GM21737 (cell line): ENCODE results near the gene MYO5A.
"Not testable (repeated sequence)": the region's sequence is repeated elsewhere in the genome, so short reads cannot be mapped to it uniquely, and the experiment has no call there.

Experiments used
- ATAC-seq: cut with Tn5 transposase; IDR thresholded peaks from one replicate; pipeline ENCODE4 v1.9.1; 2021; ENCODE audit warnings: mild to moderate bottlenecking, moderate library complexity; ENCODE audit not compliant: unreplicated experiment

MYO5A gene

DNA sequence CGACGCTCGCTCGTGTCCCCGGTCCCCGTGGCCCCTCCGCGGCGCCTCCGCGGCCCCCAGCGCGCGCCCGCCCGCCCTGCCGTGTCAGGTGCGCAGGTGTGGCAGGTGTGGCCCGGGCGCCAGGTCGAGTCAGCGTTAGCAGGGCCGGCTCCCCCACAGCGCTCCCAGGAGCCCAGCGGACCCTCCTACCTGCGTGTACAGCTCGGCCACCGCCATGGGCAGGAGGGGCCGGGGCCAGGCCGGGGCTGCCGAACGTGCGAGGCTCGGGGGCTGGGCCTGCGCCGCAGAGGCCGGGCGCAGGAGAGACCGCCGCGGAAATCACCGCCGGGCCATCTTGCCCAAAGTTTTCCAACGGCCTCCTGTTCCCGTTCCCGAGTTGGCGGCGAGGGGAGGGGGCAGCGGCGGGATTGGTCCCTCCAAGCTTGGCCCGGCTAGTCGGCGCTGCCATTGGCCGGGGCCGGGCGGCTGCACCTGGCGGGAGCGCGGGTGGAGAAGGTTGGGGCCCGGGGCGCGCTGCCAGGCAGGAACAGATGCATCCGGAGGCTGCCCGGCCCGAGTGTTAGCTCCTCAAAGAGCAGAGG, 233.2 kb downstream of the MYO5A start, which contains the start of gene MYO5C:
TSS of gene MYO5C (minus strand) at position 384 of the 581 bp plus-strand sequence. CDS start at position 216, 168 bp downstream.
- no peak for ATAC-seq

DNA sequence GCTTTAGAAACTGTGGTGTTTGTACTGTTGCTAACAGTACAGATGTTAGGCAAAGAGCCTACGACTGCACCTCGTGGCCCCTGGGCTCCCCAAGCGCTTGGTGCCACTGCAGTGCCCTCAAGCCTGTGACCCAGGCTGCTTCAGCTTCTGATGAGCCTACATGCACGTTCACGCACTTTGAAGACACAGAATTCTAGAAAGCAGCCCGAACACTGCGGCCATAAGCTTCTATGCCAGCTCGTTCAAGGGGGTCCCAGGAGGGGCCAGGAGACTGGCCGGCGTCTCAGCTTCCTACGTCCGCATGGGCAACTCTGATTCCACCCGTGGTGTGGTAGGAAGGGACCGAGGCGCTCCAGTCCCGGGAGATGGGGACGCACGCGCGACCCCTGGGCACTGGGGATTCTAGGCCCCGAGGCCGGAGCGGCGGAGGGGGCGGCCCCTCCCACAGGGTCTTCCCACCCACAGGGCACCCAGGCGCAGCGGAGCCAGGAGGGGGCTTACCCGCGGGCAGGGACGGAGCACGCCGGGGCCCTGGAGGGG, 233.7 kb downstream of the MYO5A start:
- no peak for ATAC-seq

- no peak for ATAC-seq
These were observed 235.8 kb downstream of the MYO5A start for GRCh38 chr15:52292780-52293392.

GRCh38 chr15:52291204-52291603, 237.5 kb downstream of the MYO5A start:
- no peak for ATAC-seq

- ATAC-seq: no peak
These were observed 237.9 kb downstream of the MYO5A start for GRCh38 chr15:52290800-52291199.

DNA sequence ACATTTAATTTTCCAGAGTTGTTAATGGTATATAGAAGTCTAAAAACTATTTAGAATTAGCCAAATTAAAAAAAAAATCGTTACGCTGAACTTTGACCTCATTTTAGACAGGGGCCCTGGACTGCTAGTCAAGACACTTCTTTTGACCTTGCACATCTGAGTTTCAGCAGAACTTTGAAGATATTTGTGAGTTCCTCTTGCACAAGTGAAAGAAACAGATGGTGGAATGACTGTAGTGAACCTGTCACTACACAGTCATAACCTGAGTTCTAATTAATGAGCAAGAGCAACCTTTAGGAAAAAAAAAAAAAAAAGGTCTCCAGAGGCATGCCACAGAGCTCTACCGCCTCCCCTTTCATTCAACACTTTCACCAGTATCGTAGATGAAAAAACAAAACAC, 238.4 kb downstream of the MYO5A start:
- ATAC-seq: no peak

GRCh38 chr15:52289629-52290081, 239.0 kb downstream of the MYO5A start:
- ATAC-seq: no peak

DNA sequence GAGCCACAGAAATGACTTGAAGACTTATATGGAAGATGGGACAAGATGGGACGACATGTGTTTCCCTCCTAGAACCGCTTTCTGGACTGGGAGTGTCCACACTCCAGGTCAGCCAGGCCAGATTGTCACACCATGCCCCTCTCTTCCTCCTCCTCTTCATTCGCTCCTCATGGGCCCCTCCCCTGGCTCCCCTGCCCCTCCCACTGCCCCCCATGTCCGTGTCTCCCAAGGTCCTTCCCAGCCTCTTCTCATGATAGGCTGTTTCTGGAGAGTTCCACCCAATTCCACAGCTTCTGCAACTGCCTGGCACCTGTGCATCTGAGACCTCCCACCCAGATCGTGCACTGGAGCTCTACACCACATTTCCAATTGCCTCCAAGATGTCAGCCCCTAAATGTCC, 239.7 kb downstream of the MYO5A start:
- no peak for ATAC-seq

DNA sequence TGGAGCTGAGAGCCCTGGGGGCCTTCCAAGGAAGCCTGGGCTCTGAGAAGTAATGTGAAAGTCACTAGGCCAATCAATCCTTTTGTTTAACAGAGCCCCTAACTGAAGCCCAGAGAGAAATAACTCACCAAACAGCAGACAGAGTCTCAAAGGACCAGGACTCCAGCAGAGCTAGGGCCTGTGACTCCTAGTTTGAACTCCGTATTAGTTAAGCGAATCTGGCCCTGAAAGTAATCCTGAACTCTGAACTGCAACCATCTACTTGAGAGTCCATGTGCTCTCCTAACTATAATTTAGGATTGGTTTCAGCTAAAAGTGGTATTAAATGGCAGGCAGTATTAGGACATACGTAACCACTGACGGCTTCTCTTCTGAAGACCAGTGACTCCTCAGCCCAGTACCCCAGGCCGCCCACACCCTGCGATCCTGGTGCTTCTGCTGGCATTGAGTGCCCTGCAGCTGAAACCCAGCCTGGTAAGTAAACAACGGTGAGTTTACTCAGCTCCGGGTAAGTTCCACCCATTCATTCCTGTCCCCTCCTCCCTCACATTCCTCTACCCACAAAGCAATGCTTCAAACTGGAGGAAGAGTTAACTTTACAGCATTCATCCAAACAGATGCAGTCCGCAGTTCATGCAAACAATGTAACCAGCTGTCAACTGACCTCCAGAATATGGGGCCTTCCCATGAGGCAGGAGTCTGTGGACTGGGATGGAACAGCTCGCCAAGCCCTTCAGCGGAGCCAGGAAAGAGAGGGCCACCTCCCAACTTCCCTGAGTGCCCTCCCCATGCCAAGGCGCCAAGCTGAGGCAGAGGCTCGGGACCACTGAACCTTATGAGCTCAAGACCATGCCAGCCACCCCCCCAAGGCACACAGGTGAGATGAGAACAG, 240.4 kb downstream of the MYO5A start:
- ATAC-seq: no peak

DNA sequence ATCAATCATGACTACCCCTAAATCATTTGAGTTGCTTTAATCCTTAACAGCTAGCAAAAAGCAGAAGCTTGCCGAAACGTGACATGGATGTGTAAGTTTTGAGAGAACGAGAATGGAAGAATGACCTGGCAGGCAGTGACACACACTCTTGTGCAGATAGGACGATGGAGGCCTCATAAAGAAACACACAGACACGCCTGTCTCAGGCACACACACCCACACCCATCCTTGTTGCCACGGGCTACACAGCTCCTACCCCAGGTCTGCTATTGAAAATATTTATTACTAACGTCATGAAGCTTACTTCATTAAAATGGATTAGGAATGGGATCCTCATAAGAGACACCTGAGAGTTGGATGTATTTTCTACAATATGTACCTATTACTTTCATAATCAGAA, 241.6 kb downstream of the MYO5A start:
- ATAC-seq: no peak

DNA sequence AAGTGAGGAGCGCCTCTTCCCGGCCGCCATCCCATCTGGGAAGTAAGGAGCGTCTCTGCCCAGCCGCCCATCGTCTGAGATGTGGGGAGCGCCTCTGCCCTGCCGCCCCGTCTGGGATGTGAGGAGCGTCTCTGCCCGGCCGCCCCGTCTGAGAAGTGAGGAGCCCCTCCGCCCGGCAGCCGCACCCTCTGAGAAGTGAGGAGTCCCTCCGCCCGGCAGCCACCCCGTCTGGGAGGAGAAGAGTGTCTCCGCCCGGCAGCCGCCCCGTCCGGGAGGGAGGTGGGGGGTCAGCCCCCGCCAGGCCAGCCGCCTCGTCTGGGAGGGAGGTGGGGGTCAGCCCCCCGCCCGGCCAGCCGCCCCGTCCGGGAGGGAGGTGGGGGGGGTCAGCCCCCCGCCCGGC, 242.7 kb downstream of the MYO5A start:
- ATAC-seq: not testable (repeated sequence)

- ATAC-seq: no peak
These were observed 244.5 kb downstream of the MYO5A start for GRCh38 chr15:52284164-52284563.

- no peak for ATAC-seq
These were observed 245.4 kb downstream of the MYO5A start for GRCh38 chr15:52283281-52283680.

GRCh38 chr15:52282418-52282817, 246.3 kb downstream of the MYO5A start:
- ATAC-seq: no peak

GRCh38 chr15:52281085-52282035, 247.3 kb downstream of the MYO5A start:
- ATAC-seq: no peak

GRCh38 chr15:52280326-52281084, 248.2 kb downstream of the MYO5A start:
- ATAC-seq: no peak

GRCh38 chr15:52278636-52279367, 249.9 kb downstream of the MYO5A start:
- no peak for ATAC-seq

- no peak for ATAC-seq
These were observed 250.5 kb downstream of the MYO5A start for GRCh38 chr15:52278135-52278534.

- ATAC-seq: no peak
These were observed 251.1 kb downstream of the MYO5A start for GRCh38 chr15:52277575-52277974.
